COLO668 (cell line): Measurements from ENCODE around the gene MOB3C.
A peak's percentile ranks its signal among the peaks of the same experiment; 100 is the strongest.

Experiments
- DNase-seq: peaks from one replicate; lab custom pipeline; 2025; ENCODE audit not compliant: unreplicated experiment; lab: John Stamatoyannopoulos, UW

MOB3C gene

DNA sequence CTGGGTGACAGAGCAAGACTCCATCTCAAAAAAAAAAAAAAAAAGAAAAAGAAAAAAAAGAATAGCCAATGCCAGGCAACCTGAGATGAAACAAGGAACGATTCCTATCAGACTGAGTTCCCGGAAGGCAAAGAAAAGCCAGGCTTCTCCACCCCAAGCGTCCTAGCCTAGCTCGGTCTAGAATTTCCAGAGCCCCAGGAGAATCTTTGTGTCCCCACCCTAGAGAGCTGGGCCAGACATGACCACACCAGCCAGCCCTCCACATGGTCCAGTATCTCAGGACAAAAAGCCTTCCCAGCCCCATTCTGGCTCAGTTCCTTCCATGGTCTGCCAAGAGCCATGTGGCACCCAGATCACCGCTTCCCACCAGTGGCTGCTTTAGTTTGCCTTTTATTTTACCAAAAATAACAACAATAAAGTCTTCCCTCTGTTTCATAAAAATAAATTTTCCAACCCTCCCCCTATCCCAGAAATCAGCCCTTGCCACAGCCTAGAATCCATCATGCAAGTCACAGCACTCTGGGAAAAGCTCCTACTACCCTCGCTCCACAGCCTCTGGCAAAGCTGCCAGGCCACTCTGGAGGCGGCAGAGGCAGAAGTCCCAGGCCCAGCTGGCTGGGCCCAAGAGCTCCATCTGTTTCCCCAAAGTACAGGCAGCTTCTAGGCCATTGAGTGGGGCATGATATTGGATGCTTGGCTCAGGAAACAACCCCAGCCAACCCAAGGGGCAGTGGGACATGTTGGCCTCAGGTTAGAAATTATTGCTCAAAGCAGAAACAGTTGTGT lies 9.1 kb downstream of the MOB3C start:
- no peak for DNase-seq

DNA sequence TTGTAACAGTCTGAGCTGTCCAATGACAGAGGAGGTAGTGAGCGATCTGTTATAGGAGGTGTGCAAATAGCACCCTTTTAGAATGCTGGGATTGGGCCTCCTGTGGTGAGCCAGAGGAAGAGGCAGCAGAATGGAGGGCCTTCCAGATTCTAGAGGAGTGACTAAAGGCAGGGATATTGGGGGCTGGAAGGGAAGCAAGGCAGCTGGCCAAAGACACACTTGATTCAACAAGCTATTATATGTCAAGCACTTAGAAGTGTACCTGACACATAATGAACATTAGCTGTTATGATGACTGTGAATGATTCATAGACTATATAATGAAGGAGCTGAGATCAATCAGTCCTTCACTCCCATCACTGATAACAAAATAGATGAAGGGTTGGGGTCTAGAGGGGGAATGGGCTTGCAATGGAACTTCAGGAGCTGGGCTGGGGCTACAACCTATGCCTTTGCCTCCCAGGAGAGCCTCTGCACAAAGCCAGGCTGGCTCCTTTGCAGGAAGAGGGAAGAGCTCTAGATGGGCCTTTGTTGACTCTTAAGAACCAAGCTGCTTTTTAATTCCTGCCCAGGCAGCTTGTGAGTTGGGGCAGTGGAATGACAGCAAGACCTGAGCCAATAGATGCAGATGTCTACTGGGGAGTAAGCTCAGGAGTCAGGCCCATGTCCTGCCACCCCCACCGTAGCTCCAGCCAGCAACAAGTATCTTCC lies 10.2 kb downstream of the MOB3C start:
- DNase-seq = peak; percentile 87

DNA sequence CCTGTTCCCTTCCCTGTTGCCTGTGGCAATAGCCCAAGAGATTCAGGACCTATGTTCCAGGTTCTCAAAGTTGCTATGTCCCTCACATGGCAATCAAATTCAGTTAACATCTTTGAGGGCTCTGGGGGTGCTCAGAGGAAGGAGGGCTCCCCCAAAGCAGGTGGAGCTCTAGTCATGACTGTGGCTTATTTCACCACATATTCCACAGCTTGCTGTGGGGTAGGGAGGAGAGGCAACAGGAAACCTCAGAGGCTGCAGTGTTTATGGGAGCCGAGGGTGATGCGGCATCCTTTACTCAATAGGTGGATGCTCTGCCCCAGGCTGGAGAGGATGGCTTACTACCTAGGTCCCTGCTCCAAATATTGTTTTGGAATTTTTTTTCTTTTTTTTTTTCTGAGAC lies 11.4 kb downstream of the MOB3C start:
- DNase-seq = no peak

DNA sequence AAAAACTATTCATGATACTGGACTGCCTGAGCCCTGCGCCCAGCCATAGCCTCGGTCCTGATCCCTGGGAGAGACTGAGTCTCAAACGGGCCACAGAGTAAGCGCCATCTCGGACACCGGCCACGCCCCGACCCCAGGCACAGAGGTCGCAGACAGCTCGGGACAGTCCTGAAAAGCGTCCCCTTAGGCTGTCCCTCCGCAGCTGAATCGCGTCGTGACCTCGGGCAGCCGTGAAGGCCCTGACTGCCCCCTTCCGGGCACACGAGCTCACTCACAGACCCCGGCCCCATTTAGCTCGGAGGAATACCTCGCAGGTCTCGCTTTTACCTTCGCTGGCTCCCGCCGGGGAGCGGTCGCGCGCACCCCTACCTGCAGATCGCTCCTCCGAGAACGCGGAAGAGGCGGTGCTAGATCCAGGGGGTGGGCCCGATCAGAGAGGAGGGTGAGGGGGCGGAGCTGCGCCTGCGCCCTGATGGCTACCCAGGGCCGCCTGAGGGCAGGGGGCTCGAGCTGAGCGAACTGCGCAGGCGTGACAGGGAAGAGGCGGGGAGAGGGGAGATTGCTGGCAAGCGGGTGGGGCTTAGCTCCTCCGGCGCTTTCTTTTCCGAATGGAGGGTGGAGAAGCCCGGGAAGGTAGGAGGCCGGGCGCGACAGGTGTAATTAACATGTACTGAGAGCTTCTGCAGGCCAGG lies 12.6 kb downstream of the MOB3C start, which contains the start of gene MKNK1:
Gene MKNK1, minus strand, starts transcription at position 411 of the 692 bp plus-strand sequence. CDS start 20,941 bp downstream, outside the sequence.
- peak; percentile 100 for DNase-seq

DNA sequence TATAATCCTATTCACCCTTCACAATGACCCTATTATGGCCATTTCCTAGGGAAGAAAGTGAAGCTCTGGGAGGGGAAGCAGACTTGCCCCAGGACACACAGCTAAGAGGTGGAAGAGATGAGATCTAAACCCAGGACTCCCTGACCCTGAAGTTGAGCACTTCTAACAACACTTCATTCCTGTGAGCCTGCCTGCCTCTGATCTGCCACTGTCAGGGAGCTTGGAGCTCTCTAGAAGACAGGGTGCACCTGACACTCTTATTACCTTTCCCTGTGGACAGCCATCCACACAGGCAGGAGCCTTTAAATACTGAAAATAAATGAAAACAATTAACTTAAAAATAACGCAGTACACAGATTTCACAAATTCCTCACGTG lies 13.1 kb downstream of the MOB3C start:
- no peak for DNase-seq

DNA sequence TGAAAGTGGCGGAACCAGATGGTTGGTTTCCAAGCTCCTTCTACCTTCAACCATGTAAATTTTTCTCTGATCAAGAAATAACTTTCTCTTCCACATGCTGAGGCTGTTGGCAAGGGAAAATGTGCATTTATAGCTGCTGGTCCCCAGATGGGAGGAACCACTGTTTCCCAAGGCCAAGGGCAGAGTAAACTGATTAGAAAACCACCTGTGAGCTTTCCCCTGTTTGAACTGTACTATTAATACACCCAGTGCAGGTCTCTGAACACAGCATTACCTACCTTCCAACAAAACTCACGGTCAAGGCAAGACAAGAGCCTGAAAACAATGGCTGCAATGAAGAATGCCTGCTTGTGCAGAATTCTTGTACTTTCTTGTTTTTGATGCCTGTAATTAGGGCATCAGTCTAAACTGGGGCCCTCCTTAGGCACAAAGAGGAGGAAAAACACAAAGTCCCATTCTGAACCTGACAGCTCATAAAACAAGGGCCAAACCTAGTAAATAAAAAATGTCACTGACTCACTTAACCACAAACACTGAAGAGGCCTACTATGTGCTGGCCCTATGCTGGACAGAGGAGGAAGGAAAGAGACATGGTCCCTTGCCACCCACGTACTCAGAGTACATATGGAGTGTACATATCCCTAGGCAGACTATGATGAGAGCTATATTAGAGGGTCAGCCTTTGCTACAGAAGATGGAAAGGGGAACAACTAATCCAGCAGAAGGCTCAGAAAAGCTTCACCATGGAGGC lies 15.2 kb downstream of the MOB3C start:
- no peak for DNase-seq

DNA sequence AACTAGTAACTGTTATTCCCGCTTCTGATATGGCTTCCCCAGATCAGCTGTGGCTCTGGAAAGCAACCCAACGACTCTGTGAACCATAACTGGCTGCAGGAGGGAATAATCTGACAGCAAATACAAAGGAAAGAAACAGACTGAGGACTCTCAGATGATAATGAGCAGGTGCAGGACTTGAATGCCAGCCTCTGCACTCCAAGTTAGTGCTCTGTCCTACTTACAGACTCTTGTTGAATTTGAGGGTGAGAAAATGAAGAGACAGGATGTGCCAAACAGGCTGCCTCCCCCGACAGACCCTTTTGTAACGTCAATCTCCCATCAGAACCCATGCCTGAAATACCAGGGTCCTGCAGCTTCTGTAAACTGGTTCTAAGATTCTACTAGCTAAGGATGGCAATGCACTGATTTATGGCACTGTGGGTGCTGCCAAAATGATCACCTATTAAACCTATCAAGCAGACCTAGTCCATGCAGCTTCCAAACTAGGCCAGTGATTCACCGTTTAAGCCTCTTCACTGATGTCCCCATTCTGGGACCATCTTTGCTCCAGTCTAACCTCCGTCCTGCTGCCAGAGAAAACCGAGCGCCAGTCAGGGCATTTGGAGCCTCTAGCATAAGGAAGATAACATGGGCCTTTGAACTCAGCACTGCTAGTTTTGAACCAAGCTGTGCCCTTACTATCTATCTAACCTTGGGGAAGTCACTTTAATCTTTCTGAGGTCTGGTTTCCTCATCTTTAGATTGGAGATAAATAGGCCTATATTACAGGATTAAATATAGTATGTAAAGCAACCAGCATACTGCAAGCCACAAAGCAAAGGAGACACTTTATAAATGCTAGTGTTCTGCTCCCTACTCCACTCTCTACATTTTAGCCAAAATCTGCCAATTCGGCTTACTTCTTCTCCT lies 17.3 kb downstream of the MOB3C start:
- DNase-seq = no peak

DNA sequence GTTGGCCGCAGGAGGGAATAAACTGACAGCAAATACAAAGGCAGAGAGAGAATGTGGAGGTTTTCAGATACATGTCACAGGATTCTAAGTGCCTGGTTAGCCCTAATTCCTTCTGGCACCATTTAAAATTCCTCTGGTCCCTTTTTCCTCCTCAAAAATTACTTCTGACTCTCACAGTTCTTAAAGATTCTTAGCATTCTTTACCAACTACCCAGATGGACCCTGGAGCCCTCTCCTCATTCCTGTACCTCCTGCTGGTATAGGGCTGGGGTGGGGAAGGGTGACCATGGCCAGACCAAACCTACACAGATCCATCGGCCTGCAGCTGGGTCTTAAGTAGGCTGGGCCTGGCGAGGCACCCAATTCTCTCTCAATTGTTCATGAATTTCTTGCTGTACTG lies 19.8 kb downstream of the MOB3C start:
- DNase-seq = no peak

DNA sequence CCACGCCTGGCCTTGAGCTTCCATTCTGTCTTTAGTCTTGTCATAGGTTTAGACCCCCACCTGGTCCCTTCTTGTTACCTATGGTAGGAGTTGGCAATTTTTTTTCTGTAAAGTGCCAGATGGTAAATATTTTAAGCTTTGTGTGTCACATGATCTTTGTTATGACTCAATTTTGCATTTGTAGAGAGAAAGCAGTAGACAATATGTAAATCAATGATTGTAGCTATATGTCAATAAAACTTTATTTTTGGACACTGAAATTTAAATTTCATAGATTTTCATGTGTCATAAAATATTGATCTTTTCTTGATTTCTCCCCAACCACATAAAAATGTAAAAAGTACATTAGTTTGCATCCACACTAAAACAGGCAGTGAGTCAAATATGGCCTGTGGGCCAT lies 20.6 kb downstream of the MOB3C start:
- DNase-seq = no peak

DNA sequence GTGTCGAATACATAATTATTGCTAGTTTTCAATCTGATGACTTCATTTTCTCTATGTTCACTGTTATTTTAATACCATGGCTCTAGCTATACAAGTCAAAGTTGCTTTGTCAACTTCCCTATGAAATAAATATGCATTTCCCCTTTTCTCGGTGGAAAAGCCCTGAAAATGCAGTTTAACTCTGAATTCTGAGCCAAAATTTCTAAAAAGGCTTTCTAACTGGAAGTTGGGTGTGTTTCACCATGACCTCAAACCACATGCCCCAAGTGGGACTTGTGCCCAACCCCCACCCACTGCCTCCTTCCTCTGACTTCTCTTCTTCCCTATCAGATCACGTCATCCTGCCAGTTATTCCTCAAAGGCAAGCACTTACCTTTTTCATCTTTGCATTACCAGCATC lies 21.5 kb downstream of the MOB3C start:
- no peak for DNase-seq

DNA sequence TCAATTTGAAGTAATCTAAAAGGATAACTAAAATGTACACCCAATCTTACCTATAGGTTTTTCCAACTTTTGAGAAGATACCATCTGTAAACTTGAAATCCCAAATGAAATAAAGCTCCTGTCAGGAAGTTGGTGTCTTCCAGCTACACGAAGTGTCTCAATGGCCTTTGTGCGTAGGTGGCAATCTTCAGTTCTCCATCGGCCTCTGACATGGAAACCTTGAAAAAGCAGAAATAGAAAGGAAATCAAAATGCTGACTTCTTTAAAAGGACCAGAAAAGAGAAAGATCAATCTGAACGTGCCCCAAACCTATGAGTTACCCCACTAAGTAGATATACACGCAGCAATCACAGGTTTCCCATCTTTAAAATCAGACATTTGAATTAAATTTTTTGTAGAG lies 22.5 kb downstream of the MOB3C start:
- no peak for DNase-seq

DNA sequence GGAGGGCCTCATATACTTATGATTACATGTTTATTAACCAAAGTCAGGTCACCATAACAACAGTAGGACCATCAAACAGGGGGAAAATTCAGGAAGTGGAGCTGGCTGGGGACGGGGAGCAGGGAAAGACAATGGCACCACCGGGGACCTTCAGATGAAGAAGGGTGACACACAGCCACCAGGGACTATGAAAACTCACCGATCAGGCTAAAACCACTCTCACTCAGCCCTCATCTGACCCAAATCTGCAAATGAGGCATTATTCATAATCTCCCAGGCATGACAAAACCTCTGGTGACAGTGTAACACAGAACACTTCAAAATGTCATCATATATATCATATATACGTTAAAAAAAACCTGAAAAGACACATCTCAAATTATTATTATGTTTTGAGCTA lies 23.8 kb downstream of the MOB3C start:
- DNase-seq = no peak

DNA sequence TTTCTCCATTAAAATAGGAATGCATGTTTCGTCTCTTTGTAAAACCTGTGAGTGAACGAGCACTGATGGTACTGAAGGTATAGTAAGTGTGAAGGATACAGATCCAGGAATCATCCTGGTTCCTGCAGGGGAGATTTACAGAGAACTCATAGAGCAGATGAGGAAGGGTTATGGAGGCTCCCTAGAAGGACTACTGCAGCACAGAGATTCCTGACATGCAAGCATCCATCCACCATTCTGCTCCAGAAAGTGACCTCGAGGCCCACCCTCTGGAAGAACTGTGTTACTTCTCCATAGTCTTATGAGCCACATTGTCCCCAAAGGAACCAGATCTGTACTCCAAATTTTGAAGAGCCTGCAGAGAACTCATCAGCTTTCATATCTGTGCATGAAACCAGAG lies 27.1 kb downstream of the MOB3C start:
- no peak for DNase-seq

DNA sequence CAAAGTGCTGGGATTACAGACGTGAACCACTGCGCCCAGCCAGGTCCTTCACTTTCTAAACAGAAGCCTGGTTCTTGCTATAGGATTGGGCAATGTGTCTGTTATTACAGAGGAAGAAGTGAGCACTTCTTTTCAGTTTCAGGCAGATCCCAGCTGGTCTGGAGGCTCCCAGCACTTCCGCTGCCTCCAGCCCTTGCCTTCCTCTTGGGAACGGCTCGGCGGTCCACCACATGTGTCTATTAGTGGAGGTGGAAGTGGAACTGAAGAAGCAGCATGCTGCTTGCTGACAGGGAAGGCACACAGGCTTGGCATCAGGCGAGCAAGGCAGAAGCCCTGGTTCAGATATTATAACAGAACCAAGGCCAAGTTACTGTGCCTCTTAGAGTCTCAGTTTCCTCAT lies 29.5 kb downstream of the MOB3C start:
- no peak for DNase-seq

DNA sequence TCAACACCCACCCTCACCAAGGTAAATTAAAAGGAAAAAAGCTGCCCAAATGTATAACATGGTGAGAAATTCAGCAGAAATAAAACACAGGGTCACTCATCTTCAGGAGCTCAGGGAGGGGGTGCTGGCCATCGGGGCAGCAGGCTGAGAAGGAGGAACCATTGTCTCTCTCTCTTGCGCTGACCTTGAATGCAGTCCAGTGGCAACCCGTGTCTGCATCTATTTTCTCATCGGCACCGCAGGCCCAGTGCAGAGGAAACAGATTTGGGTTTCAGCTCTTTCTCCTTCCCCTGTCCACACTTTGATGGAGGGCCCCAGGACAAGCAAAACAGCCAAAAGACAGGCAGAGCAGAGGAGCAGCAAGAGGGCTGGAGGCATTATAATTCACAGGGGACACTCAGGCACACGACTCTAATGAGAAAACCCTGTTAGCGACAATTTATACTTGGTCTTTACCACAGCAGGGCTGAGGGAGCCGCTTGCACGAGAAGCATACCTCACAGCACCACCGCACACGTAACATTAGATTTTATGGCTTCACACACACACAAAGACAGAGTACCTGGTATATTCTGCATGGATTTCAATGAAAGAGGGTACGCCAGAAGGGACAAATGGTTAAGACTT lies 31.2 kb downstream of the MOB3C start:
- no peak for DNase-seq

DNA sequence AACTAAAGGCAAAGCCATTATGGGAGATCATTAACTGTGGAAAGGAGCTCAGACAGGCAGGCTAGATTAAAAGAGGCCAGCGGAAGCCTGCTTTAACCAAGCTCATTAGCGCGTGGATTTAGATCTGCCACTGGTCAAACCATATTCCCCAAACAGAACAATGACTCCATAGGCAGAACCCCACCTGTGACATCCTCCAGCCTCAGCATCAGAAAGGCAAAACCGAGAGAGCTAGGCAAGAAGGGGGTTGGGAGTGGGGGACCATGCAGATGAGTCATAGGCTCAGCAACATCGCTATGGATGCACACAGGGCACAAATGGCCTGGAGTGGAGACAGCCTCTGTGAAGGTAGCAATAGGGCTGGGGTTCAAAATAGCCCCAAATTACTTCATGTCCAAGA lies 33.1 kb downstream of the MOB3C start:
- no peak for DNase-seq

DNA sequence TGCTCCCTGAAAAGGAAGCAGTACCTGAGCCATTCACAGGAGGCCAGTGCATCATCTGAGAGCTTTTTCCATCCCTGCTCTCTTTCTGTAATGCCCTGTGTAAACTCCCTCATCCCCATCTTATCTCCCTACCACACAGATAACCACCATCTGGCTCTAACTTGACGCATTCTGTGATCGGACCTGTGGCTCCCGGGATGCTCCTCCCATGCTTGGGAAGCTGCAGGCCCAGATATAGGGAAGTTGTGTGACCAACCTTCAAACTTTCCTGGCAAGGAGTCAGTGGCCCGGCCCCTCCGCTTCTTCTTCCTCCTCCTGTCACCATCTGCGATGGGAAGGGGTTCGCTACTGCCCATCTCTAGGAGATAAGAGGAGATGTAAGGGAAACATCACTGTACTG lies 33.6 kb downstream of the MOB3C start:
- no peak for DNase-seq

DNA sequence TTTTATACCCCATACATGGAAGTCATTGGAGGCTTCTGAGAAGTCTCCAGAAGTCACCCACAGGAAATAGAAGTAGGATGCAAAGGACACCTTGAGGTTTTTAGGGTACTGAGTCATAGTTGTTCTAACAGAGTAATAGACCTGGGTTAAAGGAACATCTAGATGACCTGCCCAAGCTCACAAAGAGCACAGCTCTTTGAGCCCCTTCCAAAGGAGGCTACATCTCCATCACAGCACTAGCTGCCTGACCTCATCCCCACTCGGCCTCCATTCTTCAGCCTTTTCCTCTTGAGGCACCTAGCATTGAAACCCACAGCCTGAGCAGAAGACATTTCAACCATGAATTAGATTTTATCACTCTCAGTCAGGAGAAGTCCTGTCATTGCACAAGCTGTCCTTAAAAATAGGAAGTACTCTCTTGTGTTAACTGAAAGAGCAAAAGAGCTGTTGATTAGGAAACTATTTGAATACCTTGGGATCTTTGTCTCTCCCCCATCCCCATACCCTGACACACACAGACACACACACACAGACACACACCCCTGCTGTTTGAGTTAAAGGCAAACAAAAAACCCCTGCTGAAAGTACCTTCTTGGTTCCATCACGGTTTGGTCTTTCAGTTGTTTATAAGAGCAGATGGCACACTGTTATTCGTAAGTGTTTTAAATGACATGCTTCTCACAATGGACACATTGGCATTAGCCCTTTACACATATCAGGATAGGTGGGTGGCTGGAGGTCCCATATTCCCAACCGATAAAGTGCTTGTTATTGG lies 34.7 kb downstream of the MOB3C start:
- no peak for DNase-seq
